Lower leg skin (tissue), 3 donors: ENCODE results near the gene DHX32.
"Not testable (repeated sequence)": the region's sequence is repeated elsewhere in the genome, so short reads cannot be mapped to it uniquely, and the experiment has no call there.

Experiments
- POLR2A ChIP-seq, 2 donors: fragments of 450-650 bp; IDR thresholded peaks; one replicate each; pipeline ENCODE4 v1.6.1; 2016 to 2017; ENCODE audit warnings: antibody characterized with exemption in 2 of 2, mild to moderate bottlenecking in 1 of 2, moderate library complexity in 1 of 2
- TF ChIP-seq, protein P1 (sequence below), 3 donors: fragments of 450-650 bp; IDR thresholded peaks; one replicate each; pipeline ENCODE4 v1.5.1; 2016; ENCODE audit warnings: antibody characterized with exemption in 3 of 3, mild to moderate bottlenecking in 3 of 3, moderate library complexity in 2 of 3

DNA sequence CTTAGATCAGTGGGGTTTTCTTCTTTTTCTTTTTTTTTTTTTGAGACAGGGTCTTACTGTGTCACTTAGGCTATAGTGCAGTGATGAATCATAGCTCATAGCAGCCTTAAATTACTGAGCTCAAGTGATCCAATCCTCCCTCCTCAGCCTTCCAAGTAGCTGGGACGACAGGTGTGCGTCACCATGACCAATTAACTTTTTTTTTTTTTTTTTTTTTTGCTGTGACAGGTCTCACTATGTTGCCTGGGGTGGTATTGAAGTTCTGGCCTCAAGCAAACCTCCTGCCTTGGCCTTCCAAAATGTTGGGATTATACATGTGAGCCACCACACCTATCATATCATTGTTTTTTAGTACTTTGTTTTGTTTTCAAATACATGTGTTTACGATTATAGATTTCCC, 28.4 kb upstream of the DHX32 start:
- TF ChIP-seq, protein P1, sequence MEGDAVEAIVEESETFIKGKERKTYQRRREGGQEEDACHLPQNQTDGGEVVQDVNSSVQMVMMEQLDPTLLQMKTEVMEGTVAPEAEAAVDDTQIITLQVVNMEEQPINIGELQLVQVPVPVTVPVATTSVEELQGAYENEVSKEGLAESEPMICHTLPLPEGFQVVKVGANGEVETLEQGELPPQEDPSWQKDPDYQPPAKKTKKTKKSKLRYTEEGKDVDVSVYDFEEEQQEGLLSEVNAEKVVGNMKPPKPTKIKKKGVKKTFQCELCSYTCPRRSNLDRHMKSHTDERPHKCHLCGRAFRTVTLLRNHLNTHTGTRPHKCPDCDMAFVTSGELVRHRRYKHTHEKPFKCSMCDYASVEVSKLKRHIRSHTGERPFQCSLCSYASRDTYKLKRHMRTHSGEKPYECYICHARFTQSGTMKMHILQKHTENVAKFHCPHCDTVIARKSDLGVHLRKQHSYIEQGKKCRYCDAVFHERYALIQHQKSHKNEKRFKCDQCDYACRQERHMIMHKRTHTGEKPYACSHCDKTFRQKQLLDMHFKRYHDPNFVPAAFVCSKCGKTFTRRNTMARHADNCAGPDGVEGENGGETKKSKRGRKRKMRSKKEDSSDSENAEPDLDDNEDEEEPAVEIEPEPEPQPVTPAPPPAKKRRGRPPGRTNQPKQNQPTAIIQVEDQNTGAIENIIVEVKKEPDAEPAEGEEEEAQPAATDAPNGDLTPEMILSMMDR (IDR thresholded peaks at IDR 0.05): not testable (repeated sequence)
- not testable (repeated sequence) for TF ChIP-seq POLR2A (IDR thresholded peaks at IDR 0.05)
